LHCN-M2 (cell line): Measurements from ENCODE around the gene CYP4A22. TPM values are rescaled to one million over a fixed set of nuclear protein-coding genes. Genes with fewer than 3 reads are reported as not detected.
"Not testable (repeated sequence)": the region's sequence is repeated elsewhere in the genome, so short reads cannot be mapped to it uniquely, and the experiment has no call there.

Source experiments
- DNase-seq: peaks from one replicate; pipeline ENCODE4 v3.0.0-alpha.2; 2012; ENCODE audit warnings: low read depth
- total RNA-seq: library from RNA; depleted of rRNA; stranded (reverse); fragments of >200 nt; gene quantifications from 2 replicates; pipeline ENCODE4 v1.2.3, GENCODE V29; 2014

The CYP4A22 gene
- total RNA-seq, 1 experiment from 2014 or later: not detected

GRCh38 chr1:47156457-47156856 lies 19.2 kb downstream of the CYP4A22 start:
- not testable (repeated sequence) for DNase-seq

DNA sequence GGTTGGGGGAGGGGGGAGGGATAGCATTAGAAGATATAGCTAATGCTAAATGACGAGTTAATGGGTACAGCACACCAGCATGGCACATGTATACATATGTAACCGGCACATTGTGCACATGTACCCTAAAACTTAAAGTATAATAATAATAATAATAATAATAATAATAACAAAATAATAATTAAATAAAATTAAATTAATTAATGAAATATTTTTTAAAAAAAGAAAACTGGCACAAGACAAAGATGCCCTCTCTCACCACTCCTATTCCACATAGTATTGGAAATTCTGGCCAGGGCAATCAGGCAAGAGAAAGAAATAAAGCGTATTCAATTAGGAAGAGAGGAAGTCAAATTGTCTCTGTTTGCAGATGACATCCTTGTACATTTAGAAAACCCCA lies 20.7 kb downstream of the CYP4A22 start:
- not testable (repeated sequence) for DNase-seq

DNA sequence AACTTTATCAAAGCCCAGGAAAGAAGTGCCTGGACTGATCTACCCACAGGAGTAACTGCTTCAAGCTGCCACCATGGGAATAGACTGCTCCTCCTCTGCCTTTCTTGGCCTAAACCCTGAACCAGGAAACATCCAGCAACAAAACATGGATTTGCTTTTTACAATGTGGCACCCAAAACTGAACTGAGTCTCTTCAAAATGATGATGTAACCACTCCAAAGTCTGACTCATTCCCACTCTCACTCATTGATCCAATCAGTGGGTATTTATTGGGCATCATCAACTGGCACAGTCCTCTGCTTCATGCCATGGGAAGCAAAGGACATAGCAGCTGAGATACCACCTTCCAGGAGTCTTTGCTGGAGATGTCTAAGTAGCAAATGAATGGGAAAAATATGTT lies 23.5 kb downstream of the CYP4A22 start:
- no peak for DNase-seq

GRCh38 chr1:47161298-47162040 lies 24.2 kb downstream of the CYP4A22 start:
- DNase-seq: no peak

GRCh38 chr1:47164552-47164951 lies 27.3 kb downstream of the CYP4A22 start:
- no peak for DNase-seq

GRCh38 chr1:47172782-47173181 lies 35.5 kb downstream of the CYP4A22 start:
- no peak for DNase-seq

DNA sequence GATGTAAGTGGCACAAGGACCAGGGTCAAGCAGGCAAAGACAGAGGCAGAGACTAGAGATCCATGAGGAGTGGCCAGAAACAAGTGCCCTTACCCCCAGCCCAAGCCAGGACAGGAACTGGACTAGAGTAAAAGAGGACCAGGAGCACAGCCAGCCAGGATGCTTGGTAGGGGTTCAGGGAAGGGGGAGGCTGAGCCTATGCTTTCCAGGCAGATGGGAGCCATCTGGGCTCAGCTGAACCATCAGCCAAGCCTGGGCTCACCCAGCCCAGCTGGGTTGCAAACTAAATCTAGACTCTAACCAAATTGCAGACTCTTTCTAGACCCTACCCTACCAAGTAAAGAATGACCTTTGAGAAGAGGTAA lies 37.4 kb downstream of the CYP4A22 start:
- no peak for DNase-seq

DNA sequence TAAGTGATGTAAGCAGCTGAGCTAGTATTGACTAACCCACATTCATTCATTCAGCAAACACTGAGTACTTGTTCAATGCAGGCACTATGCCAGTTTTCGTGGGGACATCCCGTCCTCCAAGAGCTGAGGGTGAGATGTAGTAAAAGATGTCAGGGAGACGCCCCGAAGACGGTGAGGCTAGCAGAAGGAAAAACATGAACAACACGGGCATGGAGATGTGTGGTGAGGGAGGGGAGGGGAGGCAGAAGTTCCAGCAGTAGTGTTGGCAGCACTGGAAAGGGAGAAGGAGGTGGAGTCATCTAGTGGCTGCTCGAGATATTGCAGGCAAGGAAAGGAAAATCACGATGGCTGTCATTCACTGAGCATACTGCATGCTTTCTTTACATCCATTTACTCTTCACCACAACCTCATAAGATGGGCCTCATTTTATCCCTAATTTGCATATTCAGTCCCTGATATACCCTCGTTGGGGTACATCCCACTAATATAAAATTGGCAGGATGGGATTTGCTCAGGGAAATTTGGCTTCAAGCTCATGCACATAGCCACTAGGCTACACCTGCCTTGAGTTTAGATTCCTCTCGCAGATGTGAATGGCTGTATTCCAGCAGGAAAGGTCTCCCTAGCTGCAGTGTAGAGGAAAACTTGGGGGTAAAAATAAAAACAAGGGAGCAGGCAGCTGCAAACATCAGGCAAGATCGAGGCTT lies 38.1 kb downstream of the CYP4A22 start:
- DNase-seq: peak; percentile 44

DNA sequence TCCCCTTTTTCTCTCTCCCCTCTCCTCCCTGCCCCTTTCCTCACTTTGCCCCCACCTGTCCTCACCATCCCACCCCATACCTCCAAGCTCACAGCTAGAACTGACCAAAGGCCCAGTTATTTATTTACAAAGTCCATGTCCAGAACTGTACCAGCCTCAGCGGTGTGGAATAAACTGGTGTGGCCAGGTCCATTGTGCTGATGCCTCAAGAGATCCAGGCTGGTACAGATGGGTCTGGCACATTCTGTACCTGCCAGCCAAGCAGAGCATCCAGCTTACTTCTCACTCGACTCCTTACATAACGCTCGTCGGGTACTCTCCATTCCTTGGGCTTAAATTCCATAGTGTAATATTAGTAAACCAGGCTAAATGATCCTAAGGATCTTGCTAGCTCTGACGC lies 40.8 kb downstream of the CYP4A22 start:
- DNase-seq: no peak

DNA sequence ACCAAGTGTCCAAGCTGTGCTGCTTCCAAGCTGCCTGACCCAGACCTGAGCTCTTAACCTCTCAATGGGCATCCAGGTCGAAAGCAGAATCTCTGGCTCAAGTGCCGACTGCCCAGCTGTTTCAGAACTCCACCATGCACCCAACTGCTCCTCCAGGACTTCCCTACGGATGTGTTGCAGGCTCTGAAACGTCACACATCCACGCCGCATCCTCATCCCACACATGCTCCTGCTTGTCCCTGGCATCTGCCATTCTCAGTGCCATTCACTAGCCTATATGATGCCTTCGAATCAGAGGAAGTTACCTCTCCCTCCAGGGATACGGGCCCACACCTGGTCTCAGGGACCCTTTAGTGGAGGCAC lies 41.4 kb downstream of the CYP4A22 start:
- no peak for DNase-seq

- DNase-seq: peak; percentile 91
Observed at GRCh38 chr1:47179017-47179987, 42.1 kb downstream of the CYP4A22 start.

DNA sequence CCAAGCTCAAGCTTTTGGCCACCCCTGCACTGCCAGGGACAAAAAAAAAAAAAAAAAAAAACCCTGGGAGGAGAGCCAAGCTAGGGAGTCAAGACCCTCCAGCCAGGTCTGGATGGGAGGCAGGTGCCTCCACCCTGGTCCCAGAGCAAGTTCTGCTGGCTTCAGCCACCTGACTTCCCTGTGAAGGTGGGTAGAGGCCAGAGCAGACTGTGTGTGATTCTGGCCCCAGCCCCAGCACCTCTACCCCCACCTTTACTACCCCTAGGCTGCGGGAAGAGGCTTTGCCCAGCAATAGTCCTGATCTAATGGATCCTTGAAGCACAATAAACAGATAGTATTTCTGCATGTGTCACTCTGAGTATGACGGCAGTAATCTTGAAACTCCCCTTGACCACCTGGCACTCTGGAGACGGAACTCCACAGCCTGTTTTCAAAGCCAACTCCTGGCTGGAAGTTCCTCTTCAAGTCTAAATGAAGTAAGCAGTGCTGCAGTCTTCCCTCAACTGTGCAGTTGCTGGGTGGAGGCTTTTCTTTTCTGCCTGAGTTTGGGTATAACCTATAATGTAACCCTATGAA lies 42.8 kb downstream of the CYP4A22 start:
- DNase-seq: no peak

DNA sequence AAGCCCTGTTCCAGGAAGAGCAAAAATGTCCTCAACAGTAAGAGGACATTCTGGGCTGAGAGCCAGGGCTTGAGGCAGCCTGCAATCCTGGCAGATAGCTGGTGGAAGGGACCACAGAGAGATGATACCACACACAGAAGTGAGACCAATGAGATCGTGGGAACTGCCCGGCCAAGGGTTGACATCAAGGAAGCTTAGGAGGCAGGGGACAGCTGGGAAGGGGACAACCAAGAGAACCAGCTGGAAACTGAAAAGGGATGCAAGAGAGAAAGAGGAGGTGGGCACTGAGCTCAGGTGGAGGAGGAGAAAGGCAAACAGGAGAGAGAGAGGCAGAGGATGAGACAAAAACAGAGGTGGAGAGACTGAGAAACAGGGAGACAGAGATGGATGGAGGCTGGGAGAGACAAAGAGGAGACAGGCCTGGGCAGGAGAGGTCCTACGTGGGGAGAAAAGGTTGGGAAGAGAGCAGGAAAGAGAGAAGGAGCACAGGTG lies 43.4 kb downstream of the CYP4A22 start:
- no peak for DNase-seq

GRCh38 chr1:47181095-47181954 lies 44.1 kb downstream of the CYP4A22 start:
- no peak for DNase-seq

DNA sequence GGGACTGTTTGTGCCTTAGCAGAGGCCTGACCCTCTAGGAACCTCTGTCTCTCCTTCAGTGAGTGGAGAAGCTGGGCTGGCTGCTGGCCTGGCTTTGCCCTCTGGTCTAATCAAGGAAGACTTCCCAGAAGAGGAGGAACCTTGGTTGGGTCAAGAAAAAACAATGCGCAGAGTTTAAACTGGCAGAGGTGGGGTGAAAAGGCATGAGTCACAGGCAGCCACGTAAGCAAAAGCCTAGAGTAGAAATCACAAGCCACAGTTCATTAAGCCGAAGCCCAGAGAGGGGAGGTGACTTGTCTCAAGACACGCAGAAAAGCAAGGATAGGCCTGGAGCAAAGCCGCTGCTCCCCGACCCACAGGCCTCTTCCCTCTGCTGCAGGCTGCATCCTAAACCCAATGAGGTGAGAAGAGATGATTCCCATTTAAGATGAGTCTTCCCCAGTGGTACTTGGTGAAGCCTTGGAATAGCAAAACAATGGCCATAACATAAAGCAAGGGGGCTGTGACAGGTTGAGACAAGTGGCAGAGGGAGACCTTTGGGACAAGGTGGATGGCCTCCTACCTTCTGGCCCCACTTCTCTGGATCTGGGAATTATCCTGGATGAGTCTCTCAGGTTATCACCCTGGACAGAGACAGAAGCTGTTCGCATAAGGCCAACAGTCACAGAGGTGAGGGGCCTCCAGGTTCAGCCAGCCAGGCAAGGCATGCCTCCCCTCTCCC lies 44.9 kb downstream of the CYP4A22 start:
- no peak for DNase-seq

DNA sequence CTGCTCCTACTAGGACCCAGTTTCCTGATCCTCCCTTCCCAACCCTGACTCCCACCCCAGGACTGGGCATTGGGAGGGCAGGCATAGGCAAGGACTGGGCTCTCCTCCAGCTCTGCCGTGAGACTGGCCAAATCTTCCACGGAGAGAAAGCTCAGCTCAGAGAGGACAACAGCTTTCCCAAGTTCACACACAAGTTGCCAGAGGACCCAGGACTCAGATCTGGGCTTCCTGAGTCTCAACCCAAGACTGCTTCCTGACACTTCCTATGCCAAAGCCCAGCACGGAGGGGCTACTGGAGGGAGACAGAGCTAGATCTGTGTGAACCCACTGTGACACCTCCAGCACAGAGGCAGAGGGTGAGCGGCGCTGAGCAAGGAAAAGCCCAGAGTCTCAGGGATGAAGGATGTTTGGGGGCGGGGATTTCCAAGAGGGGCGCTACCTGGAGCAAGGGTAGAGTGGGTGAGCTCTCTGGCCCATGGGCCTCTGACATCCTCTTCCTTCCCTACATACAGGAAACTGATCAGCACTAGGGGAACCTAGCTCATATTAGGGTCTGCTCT lies 45.5 kb downstream of the CYP4A22 start:
- no peak for DNase-seq

DNA sequence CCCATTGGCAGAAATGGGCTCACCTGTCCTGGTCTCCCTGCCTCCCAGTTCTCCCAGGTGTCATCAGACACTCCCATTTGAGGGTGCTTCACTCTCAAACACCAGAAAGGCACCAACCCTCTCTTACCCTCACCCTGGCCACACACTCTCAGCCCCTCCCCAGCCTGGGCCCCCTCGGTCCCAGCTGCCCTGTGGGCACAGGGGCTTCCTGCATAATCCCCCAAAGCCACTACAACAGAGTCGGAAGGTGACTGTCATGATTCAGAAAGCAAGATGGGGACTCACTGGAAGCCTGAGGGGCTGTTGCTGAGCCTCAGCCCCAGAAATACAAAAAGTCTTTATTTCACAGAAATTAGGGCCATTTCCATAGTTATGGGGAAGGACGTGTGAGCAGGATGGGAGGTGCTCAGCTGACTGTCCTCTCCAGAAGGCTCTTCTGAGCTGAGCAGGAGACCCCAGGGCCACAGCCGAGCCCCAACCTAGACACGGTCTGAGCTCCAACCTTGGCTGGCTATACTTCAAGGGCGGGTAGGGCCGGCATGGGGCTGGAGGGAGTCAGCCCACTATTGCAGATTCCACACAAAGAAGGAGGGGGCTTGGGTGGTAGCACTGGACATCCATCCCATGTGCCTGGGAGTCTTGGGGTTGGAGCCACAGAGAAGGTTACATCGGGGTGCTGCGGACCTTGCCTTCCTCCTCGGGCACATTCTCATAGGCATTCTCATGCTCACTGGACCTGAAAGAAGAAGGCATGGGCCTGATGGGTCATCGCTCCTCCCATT lies 46.3 kb downstream of the CYP4A22 start:
- DNase-seq: no peak

- no peak for DNase-seq
Observed at GRCh38 chr1:47184090-47184821, 47.0 kb downstream of the CYP4A22 start.
